HG03095 (cell line): ENCODE data around the gene OR5AP2.
"Not testable (repeated sequence)": the region's sequence is repeated elsewhere in the genome, so short reads cannot be mapped to it uniquely, and the experiment has no call there.

ENCODE experiments used
- ATAC-seq: cut with Tn5 transposase; IDR thresholded peaks from one replicate; pipeline ENCODE4 v1.9.1; 2021; ENCODE audit warnings: moderate library complexity; ENCODE audit not compliant: unreplicated experiment

The OR5AP2 gene

GRCh38 chr11:56642339-56642738, at the start of gene OR5AP2:
TSS of gene OR5AP2 (minus strand) at chr11:56642439. CDS start at chr11:56642439, 0 bp downstream.
- ATAC-seq, result no peak

GRCh38 chr11:56691179-56691578, 48.9 kb upstream of the OR5AP2 start:
- not testable (repeated sequence) for ATAC-seq

GRCh38 chr11:56688554-56689100, 46.4 kb upstream of the OR5AP2 start:
- ATAC-seq, result no peak

- ATAC-seq, result no peak
These were observed 28.7 kb upstream of the OR5AP2 start for GRCh38 chr11:56670984-56671383.

- no peak for ATAC-seq
These were observed 21.1 kb upstream of the OR5AP2 start, which contains the start of gene OR5AR1 for GRCh38 chr11:56663386-56663785. TSS of gene OR5AR1 (plus strand) at chr11:56663686. CDS start at chr11:56663686, 0 bp downstream.

- ATAC-seq, result no peak
These were observed 17.5 kb upstream of the OR5AP2 start for GRCh38 chr11:56659755-56660154.

GRCh38 chr11:56637500-56637899, 4.7 kb downstream of the OR5AP2 start:
- no peak for ATAC-seq

GRCh38 chr11:56636861-56637260, 5.4 kb downstream of the OR5AP2 start:
- ATAC-seq, result no peak

GRCh38 chr11:56632329-56632728, 9.9 kb downstream of the OR5AP2 start:
- no peak for ATAC-seq

- ATAC-seq, result no peak
These were observed 16.3 kb downstream of the OR5AP2 start for GRCh38 chr11:56625946-56626345.

GRCh38 chr11:56624661-56625110, 17.6 kb downstream of the OR5AP2 start:
- no peak for ATAC-seq

GRCh38 chr11:56611174-56611573, 31.1 kb downstream of the OR5AP2 start:
- ATAC-seq, result no peak

- not testable (repeated sequence) for ATAC-seq
These were observed 50.0 kb downstream of the OR5AP2 start for GRCh38 chr11:56592088-56592717.
